ENCODE data around the gene POM121.
"Not testable (repeated sequence)": the region's sequence is repeated elsewhere in the genome, so short reads cannot be mapped to it uniquely, and the experiment has no call there.

POM121 gene

GRCh38 chr7:72949686-72950085 is 24.8 kb downstream of the POM121 start:
- DNase-seq: not testable (repeated sequence)

GRCh38 chr7:72950432-72950831 is 25.5 kb downstream of the POM121 start:
- DNase-seq: not testable (repeated sequence)

GRCh38 chr7:72953901-72954562 is 29.1 kb downstream of the POM121 start:
- DNase-seq: not testable (repeated sequence)

GRCh38 chr7:72954563-72955198 is 29.8 kb downstream of the POM121 start:
- DNase-seq: not testable (repeated sequence)

- not testable (repeated sequence) for DNase-seq
Observed at GRCh38 chr7:72960029-72960428, 35.1 kb downstream of the POM121 start.

GRCh38 chr7:72960626-72961345 is 35.9 kb downstream of the POM121 start:
- DNase-seq: not testable (repeated sequence)

GRCh38 chr7:72961346-72961650 is 36.4 kb downstream of the POM121 start:
- not testable (repeated sequence) for DNase-seq

GRCh38 chr7:72963056-72963455 is 38.2 kb downstream of the POM121 start:
- DNase-seq: not testable (repeated sequence)

- not testable (repeated sequence) for DNase-seq
Observed at GRCh38 chr7:72965186-72965975, 40.5 kb downstream of the POM121 start.

- DNase-seq: not testable (repeated sequence)
Observed at GRCh38 chr7:72966892-72967291, 42.0 kb downstream of the POM121 start.

- not testable (repeated sequence) for DNase-seq
Observed at GRCh38 chr7:72968980-72969516, 44.2 kb downstream of the POM121 start, which contains the start of gene TRIM74. TRIM74 (minus strand) TSS chr7:72969466; CDS start chr7:72966157, 3,309 bp downstream.

- DNase-seq: not testable (repeated sequence)
Observed at GRCh38 chr7:72969688-72970087, 44.8 kb downstream of the POM121 start.

GRCh38 chr7:72971505-72971904 is 46.6 kb downstream of the POM121 start:
- not testable (repeated sequence) for DNase-seq

- DNase-seq: not testable (repeated sequence)
Observed at GRCh38 chr7:72974781-72975180, 49.9 kb downstream of the POM121 start.

GRCh38 chr7:72975656-72976286 is 50.9 kb downstream of the POM121 start:
- DNase-seq: not testable (repeated sequence)

- not testable (repeated sequence) for DNase-seq
Observed at GRCh38 chr7:72976434-72976833, 51.5 kb downstream of the POM121 start.

GRCh38 chr7:72980382-72980781 is 55.5 kb downstream of the POM121 start:
- DNase-seq: not testable (repeated sequence)

- not testable (repeated sequence) for DNase-seq
Observed at GRCh38 chr7:72982084-72982483, 57.2 kb downstream of the POM121 start.

GRCh38 chr7:72990146-72990913 is 65.4 kb downstream of the POM121 start:
- DNase-seq: not testable (repeated sequence)

GRCh38 chr7:72995484-72995883 is 70.6 kb downstream of the POM121 start:
- DNase-seq: not testable (repeated sequence)

- not testable (repeated sequence) for DNase-seq
Observed at GRCh38 chr7:72997447-72997846, 72.6 kb downstream of the POM121 start.

All from activated naive CD4-positive, alpha-beta T cell (primary cell).